ENCODE results near the gene GRID1.

Gene GRID1

GRCh38 chr10:86019141-86019540 is 347.5 kb downstream of the GRID1 start:
- DNase-seq = no peak

- DNase-seq = no peak
These were observed 347.9 kb downstream of the GRID1 start for GRCh38 chr10:86018735-86019058.

- no peak for DNase-seq
These were observed 348.5 kb downstream of the GRID1 start for GRCh38 chr10:86017841-86018734.

GRCh38 chr10:86013568-86013967 is 353.0 kb downstream of the GRID1 start:
- no peak for DNase-seq

- DNase-seq = no peak
These were observed 359.4 kb downstream of the GRID1 start for GRCh38 chr10:86007171-86007570.

- DNase-seq = no peak
These were observed 362.3 kb downstream of the GRID1 start for GRCh38 chr10:86004337-86004736.

GRCh38 chr10:86003201-86003621 is 363.4 kb downstream of the GRID1 start:
- DNase-seq = no peak

GRCh38 chr10:86001521-86001920 is 365.1 kb downstream of the GRID1 start:
- DNase-seq = no peak

- no peak for DNase-seq
These were observed 369.1 kb downstream of the GRID1 start for GRCh38 chr10:85997544-85997943.

GRCh38 chr10:85995791-85996190 is 370.8 kb downstream of the GRID1 start:
- peak; percentile 44 for DNase-seq

GRCh38 chr10:85993840-85994507 is 372.6 kb downstream of the GRID1 start:
- DNase-seq = no peak

- DNase-seq = no peak
These were observed 373.5 kb downstream of the GRID1 start for GRCh38 chr10:85993140-85993539.

GRCh38 chr10:85992324-85992723 is 374.3 kb downstream of the GRID1 start:
- DNase-seq = no peak

GRCh38 chr10:85986777-85987176 is 379.8 kb downstream of the GRID1 start:
- no peak for DNase-seq

GRCh38 chr10:85983051-85983450 is 383.5 kb downstream of the GRID1 start:
- DNase-seq = no peak

GRCh38 chr10:85979598-85979997 is 387.0 kb downstream of the GRID1 start:
- DNase-seq = no peak

- DNase-seq = no peak
These were observed 387.8 kb downstream of the GRID1 start for GRCh38 chr10:85978566-85979358.

GRCh38 chr10:85977642-85978041 is 389.0 kb downstream of the GRID1 start:
- DNase-seq = no peak

- DNase-seq = no peak
These were observed 390.3 kb downstream of the GRID1 start for GRCh38 chr10:85976267-85976793.

GRCh38 chr10:85971494-85971893 is 395.1 kb downstream of the GRID1 start:
- no peak for DNase-seq

GRCh38 chr10:85967594-85967993 is 399.0 kb downstream of the GRID1 start:
- DNase-seq = no peak

GRCh38 chr10:85961479-85962067 is 405.0 kb downstream of the GRID1 start:
- no peak for DNase-seq

GRCh38 chr10:85961073-85961472 is 405.5 kb downstream of the GRID1 start:
- no peak for DNase-seq
